NCI-H1092 treated with DMSO at 0.1 percent for 48 hours (cell line): Measurements from ENCODE around the gene CYB5R3.

Experiments used
- DNase-seq: peaks from one replicate; lab custom pipeline; 2025; lab: John Stamatoyannopoulos, UW

The CYB5R3 gene

DNA sequence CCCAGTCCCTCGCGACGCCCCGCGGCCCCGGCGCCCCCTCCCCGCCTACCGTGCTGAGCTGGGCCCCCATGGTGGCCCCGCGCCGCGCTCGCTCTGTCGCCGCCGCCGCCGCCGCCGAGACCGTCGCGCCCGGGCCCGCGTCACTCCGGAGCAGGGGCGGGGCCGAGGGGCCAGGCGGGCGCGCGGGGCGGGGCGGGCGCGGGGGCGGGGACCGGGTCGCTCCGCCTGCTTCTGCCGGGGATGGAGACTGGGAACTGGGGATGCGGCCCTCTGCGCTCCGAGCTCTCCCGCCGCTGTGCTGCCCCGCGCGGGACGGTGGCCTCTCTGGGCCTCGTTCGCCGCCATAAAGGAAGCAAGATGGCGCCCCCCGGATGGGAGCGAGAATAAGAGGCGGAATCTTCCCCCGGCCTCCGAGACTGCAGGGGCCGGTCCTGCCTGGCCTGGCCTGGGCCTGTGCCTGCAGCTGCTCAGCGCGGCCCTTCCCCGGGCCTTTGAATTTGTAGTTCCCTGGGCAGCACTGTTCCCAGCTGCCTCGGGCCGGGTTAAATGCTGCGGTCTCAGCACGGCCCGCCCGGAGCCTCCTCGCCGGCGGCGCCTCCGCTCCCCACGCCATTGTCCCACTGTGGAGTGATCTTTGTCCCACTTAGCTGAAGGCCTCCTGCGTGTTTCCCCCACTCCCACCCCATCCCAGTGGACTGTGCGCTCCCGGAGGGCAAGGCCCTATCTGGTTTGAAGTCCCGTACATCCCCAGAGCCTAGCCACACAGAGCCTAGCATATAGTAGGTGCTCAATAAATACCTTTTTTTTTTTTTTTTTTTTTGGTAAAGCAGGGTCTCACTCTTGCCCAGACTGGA, at the start of gene CYB5R3:
Gene CYB5R3, minus strand, starts transcription at position 147 of the 854 bp plus-strand sequence. Its CDS starts 77 bp downstream, at position 70.
- peak; percentile 74 for DNase-seq

DNA sequence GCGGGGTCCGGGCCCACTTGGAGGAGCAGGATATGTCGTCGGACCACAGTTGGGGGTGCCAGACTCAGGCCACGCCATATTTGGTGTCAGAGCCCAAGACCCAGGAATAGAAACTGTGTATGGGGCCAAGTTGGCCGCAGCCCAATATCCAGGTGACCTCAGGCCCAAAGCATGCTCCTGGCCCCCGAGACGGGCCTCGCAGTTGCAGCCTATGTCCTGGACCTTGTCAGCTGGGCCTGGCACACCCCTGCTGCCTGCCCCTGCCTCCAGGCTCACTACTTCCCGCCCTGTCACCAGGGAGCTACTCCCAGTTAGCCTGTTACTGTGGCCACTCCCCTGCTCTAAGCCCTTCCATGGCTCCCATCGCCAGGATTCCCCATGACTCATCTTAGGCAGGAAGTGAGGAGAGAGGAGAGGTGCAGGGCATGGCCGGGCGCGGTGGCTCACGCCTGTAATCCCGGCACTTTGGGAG, 48.4 kb upstream of the CYB5R3 start:
- no peak for DNase-seq

DNA sequence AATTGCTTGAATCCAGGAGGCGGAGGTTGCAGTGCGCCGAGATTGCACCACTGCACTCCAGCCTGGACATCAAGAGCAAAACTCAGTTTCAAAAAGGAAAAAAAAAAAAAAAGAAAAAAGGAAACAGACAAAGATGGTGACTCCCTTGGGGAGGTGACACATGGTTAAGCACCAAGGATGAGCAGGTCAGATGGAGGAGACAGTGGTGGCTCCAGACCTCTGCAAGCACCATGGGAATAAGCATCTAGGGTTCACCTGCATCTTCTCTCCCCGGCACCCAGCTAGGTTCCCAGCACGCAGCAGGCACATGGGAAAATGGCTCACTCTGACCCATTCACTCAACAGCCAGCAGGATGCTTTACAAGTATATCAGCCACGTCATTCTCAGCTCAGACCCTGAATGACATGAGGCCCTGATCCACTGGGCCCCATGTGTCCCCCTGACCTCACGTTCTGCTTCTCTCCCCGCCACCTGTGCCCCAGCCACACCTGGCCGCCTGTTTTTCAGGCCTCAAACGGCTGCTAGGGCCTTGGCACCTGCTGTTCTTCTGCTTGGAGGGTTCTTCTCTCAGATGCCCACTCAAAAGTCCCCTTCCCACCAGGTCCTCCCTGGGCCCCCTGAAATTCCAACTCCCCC, 47.3 kb upstream of the CYB5R3 start:
- DNase-seq: no peak

DNA sequence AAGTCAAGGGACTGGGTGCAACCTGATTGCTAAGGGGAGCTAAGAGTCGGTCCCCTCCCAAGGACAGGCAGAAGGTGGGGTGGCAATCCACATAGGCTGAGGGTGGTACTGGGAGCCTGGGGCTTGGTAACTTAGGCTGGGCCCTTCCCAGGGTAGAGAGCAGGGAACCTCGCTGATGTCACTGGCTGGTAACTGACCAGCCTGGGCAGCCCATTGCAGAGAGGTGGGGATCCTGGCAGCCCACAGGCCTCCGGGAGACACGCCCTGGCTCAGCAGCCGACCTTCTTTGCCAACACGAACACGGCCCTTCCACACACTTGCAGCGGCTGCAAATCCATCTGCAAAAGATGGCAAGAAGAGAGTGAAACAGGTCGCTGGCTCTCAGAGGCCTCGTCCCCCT, 46.1 kb upstream of the CYB5R3 start:
- no peak for DNase-seq

DNA sequence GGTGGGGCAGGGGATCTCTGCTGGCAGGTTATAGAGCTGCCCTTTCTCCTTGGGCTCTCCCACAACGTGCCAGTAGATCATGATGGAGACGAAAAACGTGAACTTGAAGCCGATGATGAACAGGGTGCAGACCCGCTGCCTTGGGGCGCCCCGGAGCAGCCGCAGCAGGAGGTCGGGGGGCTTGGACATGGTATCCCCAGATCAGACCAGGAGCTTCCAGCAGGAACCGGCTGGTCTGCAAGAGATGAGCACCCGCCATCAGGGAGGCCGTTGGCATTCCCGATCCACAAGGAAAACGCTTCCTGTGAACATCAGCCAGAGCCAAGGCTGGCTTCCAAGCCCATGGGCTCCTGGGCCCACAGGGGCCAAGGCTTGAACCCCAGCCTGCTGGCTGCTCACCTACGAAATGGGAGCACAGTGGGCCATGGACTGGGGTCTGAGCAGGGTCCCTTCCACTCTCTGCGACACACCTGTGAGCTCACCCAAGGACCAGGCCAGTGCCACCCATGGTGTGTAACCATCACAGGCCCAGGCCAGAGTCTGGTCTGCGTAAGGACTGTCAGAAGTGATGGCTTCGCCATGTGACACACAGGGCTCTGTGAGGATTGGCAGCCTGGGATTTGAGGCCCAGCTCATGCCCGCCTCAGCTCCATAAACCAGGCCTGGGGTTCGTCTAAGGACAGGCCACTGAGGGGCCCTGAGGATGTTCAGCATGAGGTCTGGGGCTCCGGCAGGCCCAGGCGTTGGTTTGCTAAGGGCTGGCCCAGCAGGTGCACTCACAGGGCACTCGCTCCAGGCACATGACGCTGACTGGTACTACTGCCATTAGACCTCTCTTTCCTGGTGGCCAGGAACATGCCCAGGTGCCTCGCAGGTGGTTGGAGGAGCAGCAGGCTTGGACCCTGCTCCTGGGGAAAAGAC, 44.8 kb upstream of the CYB5R3 start:
- DNase-seq: no peak

DNA sequence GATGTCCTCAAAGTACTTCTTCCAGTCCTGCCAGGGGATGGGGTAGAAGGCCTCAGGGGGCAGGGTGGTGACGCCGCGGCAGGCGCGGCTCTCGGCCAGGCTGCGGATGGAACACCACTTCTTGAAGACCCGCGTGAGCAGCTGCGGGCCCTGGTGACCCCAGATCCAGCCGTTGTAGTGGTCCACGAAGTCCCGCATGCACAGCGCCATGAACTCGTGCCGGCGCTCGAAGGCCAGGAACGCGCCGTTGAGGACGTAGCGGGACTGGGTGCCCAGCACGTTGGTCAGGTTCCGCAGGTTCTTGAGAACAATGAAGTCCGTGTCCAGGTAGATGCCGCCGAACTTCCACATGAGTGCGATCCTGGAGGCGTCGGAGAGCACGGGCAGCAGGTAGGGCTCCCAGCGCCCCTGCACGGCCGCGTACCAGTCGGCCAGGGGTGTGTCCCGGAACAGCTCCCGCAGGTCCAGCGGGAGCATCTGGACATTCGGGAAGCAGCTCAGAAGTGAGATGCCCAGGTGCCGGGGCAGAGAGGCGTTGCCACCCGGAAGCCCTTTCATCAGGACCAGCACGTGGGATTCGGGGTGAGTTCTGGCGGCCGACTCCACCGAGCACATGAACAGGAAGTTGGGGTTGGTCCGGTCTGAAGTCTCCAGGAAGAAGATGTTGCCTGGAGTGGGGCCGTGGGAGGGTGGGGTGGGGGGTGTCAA, 44.0 kb upstream of the CYB5R3 start:
- DNase-seq: no peak

DNA sequence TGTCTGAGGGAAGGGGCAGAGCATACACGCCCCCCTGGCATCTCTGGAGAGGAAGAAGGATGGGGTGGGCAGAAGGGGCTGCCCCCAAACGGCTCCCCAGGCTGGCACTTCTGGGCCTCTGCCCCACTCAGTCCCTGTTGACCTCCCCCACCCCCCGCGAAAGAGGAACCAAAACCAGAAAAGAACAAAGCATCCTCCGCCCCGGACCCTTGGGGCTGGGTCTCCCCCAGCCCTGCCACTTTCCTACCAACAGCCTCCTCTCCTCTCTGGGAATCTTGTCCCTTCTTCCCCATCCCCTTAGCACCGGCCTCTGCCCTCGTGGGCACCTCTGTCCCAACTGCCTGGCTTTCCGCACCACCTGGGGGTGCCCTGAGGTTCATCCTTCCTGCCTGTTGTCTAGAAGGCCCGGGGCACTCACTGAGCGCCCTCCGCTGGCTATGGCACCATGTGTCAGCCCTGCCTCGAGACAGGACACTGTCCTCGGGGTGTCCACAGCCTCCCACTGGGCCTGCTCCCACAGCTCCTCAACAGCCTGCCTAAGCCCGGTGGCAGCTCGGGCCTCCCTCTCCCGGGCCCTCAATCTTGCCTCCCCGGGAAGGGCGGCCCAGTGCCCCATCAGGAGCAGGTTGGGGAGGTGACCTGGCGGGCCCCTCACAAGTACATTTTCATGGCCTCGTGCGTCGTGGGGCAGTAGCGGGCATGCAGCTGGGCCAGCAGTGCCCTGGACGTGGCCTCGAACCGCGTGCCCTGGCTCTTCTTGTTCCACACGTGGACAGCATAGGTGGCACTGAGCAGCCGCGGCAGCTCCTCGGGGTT, 43.3 kb upstream of the CYB5R3 start:
- no peak for DNase-seq

DNA sequence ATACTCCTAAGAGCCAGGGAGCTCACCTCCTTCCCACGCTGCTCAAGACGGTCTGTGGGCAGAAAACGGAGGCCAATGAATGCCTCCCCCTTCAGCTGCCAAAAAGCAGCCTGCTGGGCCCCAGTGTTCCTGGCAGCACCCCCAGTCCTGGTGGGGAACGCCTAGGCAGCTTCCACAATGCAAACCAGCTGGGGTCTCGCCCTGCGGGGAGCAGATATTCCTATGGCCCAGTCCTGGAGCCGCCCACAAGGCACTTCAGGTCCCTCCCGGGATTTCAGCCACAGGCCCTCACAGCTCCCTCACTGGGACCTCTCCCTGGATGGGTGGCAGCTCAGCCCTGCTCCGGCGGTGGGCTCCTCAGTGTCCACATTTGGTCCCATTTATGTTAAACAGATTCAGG, 42.2 kb upstream of the CYB5R3 start:
- DNase-seq: no peak

DNA sequence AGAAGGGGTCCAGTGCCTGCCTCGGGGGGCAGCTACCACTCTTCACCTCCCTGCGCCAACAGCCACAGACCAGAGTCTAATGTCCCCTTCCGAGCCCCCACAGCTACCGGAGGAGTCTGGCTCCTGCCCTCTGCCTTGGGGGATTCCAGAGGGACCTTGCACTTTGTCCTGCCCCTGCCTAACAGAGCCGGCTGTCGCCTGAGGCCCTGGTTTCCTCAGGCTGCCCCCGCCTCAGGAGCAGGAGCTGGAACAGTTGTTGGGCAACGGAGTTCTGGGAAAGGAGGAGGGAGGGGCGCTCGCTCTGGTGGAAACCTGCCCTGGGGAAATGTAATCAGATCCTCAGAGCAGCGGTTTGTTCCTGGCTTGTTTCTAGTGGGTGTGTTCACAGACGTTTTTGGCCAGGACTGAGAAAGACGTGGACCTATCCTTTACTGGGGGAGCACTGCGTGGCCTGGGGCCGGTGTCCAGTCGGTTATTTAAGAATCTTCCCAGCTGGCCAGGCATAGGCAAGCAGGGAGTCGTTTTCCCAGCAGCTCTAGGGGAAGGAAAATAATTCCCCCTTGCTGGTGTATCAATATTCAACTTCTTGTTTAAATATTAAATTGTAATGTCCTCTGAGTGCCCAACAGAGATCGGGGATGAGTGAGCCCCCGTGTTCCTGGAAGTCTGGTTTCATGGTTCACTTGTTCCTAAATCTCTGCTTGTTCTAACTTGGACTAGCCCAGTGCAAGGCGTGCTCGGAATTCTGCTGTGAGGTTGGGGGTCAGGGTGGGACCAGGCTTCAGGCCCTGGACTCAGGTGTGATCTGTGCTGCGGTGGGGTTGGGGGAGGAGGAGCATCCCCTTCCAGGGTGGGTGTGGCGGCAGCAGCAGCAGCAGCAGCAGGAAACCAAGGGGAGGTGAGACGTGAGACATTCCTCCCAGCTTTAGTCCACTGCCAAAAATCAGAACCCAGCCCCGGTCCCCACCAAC, 39.3 kb upstream of the CYB5R3 start:
- peak; percentile 67 for DNase-seq

DNA sequence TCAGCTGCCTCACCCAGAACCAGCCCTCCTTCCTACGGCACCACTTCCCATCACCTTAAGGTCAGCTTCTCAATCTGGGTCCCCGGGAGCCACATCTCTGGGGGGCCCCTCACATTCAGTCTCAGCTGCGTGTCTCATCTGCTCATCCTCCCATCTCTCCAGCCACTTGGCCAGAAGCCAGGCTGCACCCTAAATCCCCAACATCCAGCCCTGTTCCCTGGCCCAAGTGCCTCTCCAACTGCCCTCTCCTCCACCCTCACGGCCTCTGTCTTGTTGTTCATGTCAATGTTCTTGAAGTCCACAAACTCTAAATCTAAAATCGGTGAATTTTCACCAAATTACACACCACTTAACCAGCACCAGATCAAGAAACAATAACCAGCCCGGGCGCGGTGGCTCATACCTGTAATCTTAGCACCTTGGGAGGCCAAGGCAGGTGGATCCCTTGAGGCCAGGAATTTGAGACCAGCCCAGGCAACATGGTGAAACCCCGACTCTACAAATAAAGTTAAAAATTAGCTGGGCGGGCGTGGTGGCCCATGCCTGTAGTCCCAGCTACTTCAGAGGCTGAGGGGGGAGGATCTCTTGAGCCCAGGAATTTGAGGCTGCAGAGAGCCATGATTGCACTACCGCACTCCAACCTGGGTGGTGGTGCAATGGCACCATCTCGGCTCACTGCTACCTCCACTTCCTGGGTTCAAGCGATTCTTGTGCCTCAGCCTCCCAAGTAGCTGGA, 37.7 kb upstream of the CYB5R3 start:
- no peak for DNase-seq

DNA sequence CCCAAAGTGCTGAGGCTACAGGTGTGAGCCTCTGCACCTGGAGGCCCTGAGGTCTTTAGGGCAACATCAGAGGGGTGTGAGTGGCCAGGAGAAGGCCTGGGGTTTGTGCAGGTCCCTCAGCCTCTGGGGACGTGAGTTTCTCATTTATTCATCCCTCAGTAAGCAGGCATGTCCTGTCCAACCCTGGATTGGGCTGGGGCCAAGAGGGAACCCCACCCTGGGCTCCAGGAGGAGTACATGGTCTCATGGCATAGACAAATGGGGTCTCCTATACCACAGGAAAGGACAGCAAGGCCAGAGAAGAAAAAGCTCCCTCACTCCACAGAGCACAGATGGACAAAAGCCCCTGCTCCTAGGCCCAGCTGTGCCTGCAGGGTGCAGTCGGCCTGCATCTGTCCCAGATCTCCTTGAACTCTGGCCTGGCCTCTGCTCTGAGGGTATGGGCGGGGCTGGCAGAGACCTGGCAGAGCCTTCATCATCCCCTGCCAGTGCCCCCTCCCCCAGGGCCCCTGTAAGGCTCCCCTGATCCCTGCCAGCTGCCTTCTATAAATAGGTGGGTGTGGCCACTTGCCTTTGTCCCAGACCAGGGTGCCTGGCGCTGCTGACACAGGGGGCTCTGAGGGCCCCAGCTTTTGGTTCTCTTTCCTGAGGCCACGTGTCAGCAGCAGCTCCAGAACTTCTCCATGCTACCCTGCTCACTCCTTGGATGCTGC, 36.9 kb upstream of the CYB5R3 start:
- peak; percentile 7 for DNase-seq

DNA sequence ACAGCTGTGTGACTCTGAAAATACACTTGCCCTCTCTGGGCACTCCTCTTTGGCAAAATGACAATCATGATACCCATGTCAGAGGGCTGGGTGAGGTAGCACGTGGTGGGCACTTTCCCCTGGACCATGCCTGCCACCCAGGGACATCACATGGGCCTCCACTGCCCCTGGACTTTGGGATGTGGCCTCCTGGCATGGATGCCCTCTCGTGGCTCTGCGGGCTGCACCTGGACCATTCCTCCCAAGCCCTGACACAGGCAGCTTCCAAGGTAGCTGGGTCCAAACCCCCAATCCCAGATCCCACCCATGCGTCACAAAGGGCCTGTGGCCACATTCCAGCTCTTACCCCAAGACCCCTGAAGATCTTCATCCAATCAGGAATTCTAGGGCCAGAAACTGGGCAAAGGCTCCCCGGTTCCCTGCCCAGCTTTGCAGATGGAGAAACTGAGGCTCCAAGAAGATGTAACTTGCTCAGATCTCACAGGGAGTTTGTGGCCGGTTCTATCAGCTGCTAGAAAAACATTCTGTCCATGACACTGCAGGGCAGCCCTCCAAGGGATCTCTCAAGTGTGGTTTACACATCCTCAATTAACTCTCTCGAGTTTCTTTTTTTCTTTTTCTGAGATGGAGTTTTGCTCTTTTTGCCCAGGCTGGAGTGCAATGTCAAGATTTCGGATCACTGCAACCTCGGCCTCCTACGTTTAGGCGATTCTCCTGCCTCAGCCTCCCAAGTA, 35.4 kb upstream of the CYB5R3 start:
- no peak for DNase-seq

DNA sequence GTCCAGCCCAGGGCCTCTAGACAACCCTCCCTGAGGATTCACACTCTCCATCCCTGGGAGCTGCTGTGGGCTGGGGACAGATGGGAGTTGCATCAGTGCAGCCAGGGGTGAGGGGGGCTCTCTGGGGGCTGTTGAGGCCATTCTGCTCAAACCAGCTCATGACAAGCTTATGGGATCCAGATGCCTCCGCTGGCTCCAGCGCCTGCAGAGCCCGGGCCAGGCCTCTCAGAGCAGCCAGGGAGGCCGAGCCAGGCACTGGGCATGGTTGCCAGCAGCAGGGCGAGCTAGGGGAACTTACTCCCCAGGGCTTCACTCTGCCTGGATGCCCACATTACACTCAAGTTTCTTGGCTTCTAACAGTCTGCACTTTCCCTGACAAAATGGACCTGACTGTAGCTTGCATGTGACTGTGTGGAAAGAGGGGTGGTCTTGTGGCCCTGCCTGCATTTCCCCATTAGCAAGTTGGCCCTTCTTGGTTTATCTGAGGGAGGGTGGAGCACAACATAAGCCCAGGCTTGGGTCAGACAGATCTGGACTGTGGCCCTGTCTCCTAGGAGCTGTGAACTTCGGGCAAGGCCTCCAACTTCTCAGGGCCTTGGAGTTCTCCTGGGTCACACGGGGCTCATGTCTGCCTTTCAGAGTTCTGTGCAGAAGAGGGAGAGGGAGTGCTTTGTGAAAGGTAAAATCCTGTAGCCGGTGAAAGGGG, 34.5 kb upstream of the CYB5R3 start:
- no peak for DNase-seq

DNA sequence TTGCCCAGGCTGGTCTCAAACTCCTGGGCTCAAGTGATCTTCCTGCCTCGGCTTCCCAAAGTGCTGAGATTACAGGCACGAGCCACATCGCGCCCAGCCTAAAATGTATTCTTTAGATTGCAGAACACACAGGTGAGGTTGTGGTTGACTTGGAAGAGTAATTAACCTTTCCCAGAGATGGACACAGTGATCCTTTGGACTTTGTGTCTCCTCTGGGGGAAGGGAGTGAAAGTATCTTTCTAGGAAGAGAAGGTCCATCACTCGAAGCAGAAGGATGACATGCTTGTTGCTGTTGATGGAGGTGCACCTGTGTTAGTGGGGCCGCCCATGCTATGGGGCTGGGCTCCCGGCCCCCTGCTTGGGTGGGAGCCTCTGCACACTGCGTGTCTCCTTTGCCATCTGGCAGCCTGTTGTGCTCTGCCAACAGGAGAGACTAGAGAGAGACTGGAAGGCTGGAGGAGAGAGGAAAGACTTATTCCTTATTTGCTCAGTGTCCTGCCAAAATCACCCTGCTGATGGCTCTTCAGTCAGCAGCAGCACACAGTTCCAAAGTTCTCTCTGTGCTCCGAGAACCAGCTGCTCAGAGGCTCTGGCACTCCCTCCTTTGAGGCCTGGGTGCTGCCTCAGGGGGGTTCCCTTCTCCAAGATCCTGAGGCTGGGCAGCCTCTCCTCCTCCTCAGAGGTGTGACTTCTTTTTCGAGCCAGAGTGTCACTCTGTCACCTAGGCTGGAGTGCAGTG, 33.1 kb upstream of the CYB5R3 start:
- DNase-seq: peak; percentile 51

DNA sequence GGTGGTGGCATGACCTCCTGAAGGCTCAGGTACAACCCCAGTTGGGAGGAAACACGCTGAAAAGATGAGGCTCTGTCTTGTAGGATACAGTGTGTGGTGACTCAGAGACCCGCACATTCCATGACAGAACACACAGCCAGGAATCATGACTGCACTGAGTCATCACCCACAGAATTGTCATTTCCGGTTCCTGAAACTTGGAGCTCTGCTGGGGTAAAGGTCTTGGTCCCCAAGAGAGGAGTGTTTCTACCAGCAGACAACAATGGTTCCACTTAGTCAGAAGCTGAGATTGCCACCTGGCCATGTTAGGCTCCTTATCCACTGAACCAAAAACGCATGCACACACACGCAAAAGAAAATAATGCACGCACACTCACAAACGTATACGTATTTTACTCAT, 31.5 kb upstream of the CYB5R3 start:
- DNase-seq: no peak

DNA sequence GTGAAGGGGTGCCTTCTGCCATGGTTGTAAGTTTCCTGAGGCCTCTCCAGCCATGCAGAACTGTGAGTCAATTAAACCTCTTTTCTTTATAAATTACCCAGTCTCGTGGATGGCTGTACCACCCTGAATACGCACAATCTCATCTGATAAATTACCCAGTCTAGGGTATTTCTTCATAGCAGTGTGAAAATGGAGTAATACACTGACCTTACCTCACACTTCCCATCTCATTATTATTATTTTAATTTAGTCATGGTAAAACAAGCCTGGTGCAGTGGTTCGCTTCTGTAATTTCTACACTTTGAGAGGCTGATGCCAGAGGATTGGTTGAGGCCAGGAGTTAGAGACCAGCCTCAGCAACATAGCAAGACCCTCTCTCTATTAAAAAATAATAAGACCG, 30.5 kb upstream of the CYB5R3 start:
- DNase-seq: no peak
